GM18951 (cell line): ENCODE measurements around the gene IMP3.

Experiments used
- POLR2A ChIP-seq: IDR thresholded peaks from 4 replicates; pipeline ENCODE4 v1.6.1; 2011; ENCODE audit warnings: mild to moderate bottlenecking; ENCODE audit not compliant: insufficient read length, insufficient read depth; ENCODE audit errors: extremely low read depth
- in situ Hi-C: fragments of 300-500 bp; cut with MboI; formaldehyde crosslinking; loops from one replicate; pipeline ENCODE4 v1.12.0; 2022; ENCODE audit warnings: low sequenced_read_pairs, mixed read lengths, inconsistent platforms; ENCODE audit not compliant: unreplicated experiment

Gene IMP3

DNA sequence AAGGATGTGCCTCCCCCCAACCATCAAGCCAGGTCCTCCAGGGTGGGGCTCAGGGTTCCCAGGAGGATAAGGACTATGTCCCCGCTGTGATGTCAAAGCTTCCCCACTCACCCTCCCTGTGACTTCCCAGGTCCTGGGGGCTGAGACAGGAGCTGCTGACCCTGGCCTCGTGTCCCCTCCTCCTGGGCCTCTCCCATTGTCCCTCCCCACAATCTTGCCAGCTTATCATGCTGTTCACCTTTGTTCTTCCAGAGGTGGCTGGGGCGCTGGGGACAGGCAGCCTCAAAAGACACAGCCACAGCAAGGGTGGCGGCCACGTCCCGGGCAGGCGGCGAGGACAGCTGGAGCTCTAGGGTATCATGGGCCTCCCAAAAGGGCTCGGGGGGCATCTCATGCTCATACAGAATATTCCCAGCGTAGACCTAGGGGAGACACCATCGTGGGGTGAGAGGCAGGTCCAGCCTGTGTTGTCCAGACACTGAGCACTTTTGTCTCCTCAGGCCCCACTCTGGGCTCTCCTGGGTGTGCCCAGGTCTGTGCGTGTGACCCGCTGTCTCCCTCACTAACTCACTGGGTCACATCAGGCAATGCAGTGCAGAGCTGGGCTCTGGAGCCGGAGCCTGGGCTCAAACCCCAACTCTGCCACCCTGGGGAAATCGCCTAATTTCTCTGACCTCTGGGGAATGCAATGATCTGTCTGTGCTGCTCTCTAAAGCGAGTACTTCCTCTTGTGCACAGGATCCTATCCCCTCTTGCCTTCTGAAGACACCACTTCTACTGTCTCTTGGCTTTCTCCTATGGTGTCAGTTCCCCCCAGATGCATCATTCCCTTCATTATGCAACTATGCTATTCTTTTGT, 37.7 kb upstream of the IMP3 start:
- in situ Hi-C loops = no loop called here

DNA sequence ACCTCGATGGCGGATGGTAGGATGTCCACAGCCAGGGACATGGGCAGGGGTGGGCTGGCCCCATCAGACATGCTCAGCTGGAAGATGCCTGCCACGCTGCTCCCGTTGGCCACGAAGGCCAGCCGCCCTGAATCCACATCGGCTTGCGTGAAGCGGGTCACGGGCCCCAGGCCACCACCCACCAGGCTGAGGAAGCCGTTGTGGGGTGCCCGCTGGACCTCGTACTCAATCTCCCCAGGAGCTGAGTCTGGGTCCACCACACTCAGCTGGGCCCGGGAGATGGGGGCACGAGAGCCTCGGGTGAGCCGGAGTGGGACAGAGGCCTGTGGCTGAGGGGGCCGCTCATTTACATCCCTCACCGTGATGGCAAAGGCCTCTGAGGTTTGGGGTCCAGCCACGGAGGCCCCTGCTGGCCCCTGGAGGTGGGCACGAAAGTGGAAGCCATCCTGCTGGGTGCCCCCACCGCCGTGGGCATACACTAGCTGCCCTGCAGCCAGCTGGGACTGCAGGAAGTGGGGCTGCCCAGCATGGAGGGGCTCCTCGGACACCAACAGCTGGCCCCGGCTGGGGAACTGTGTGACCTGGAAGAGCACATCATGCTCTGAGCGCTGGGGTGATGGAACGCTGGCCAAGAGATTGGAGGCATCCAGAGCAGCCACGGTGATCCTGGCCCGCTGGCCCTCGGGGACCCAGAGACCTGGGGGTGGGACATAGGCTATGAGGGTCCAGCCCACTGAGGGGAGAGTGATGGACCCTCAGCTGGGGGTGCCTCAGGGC, 36.9 kb upstream of the IMP3 start:
- TF ChIP-seq POLR2A = no peak
- in situ Hi-C loops = no loop called here

More for the DNA sequence above, 37.7 kb upstream of the IMP3 start:
- no peak for TF ChIP-seq POLR2A

DNA sequence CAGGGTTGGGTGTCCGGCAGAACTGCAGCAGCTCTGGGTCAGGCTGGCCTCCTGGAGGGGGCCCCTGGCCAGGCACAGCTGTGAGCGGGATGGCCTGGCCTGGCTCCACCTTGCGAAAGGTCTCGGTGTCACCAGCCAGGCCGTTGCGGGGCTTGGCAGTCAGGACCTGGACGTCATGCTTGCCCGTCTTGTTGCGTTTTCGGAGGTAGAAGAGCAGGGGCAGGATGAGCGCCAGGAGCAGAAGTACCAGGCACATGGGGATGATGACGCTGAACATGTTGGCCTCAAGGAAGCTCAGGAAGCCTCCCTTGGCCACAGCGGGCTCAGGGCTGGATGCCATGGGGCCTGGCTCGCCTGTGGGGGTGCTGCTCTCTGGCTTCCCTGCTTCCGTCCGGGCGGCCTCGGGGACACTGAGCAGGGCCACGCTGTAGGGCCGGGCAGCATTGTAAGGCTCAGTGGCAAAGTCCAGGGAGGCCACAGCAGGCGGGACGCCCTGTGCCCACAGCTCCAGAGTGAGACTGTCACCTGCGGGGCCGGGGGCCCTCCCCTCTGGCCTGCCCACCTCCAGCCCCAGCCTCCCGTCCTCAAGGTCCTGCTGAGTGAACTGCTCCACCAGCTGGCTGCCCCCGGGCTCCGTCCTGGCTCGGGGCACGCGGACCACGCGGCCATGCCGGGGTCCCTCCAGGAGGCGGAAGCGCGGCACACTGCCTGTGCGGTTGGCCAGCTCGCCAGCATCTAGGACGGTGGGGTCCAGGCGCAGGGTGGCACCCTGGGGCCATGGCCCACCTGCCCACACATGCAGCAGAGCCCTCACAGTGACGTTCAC, 35.8 kb upstream of the IMP3 start:
- in situ Hi-C loops = no loop called here

DNA sequence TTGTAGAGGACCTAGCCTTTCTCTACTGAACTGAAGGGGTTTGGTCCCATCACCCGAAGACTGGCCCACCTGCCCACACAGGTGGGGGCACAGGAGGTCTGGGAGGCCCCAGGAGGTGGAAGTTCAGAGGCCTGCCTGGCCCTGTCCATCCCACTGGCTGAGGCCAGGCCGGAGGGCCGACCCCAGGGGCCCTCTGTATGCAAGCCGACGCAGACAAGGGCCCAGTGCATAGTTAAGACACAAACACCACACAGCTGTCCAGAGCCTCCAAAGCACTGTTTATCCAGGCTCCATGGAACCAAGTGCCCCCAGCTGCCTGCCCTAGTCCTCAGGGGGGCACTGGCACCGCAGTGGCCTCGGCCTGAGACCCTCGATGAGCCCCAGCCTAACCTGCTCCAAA, 34.3 kb upstream of the IMP3 start:
- in situ Hi-C loops = loop anchor here (25.0 kb wide), 1 partner anchor 312 kb away; the partner anchor contains the start of gene MAN2C1
- TF ChIP-seq POLR2A = no peak

More for the DNA sequence above, 35.8 kb upstream of the IMP3 start:
- TF ChIP-seq POLR2A = no peak

DNA sequence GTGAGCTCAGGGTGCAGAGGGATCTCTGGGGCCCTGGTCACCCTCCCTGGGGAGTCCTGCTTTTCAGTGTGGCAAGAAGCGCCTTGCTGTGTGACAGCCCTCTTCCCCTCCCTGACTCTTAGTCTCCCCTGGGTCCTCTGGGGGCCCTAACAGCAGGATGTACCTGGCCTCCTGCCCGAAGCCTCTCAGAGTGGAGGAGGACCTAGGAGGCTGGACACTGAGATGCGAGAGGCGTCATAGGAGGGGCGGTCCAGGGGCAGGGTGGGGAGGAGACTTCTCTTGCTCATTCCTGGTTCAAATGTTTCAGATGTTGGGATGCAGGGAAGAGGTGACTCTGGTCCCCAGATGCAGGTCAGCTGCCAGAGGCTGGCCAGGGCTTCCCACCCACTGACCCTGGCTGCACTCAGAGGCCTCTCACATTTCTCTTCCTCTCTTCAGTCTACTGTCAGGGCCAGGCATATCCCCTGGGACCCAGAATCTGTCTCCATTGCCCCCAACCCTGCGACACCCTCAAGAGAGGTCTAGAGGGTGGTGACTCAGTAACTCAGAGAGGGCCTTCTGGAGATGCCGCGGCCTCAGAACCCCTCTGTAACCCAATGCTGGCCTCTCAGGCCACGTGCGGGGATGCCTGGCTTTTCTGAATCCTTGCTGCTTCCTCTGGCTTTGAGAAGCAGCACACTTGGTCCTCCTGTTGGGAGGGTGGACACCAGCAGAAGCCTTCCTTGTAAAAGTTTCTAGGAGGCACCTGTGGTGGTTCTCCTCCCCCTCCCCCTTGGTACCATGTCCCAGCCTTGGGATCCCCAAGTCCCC, 33.6 kb upstream of the IMP3 start:
- TF ChIP-seq POLR2A = no peak
- in situ Hi-C loops = loop anchor here (25.0 kb wide), 1 partner anchor 311 kb away; the partner anchor contains the start of gene MAN2C1

DNA sequence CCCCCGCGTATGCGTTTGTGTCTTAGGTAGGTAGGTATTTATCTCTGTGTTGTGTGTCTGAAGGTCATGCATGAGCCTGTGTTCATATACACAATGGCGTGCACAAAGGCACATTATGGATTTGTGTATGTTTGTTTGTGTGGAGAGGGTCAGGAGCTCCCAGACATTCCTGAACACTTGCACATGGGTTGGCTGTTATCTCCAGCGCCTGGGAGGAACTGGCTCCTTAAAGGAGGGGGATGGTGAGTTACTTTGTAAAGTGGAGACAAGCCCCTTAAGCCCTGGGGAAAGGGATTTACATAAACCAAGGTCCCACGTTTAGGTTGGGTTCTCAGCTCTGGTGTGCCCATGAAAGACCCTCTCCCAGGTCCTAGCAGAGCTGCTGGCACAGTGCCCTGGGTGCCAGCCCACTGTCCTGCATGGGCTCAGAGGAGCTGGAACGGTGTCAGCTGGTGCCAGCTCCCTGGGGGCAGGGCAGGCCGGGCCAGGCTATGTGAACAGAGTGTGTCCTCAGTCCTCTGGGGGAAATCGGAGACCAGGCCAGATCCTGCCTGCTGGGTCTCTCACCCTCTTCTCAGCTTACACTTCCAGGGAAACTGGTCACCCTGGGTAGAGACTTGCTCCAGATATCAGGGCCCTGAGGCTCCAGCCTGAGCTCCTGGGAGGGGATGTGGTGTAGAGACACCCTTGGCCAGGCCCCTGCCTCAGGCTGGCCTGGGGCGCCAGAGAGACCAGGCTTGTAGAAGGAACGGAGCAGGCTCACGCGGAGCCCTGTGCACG, 32.8 kb upstream of the IMP3 start:
- in situ Hi-C loops = loop anchor here (25.0 kb wide), 1 partner anchor 311 kb away; the partner anchor contains the start of gene MAN2C1
- no peak for TF ChIP-seq POLR2A

DNA sequence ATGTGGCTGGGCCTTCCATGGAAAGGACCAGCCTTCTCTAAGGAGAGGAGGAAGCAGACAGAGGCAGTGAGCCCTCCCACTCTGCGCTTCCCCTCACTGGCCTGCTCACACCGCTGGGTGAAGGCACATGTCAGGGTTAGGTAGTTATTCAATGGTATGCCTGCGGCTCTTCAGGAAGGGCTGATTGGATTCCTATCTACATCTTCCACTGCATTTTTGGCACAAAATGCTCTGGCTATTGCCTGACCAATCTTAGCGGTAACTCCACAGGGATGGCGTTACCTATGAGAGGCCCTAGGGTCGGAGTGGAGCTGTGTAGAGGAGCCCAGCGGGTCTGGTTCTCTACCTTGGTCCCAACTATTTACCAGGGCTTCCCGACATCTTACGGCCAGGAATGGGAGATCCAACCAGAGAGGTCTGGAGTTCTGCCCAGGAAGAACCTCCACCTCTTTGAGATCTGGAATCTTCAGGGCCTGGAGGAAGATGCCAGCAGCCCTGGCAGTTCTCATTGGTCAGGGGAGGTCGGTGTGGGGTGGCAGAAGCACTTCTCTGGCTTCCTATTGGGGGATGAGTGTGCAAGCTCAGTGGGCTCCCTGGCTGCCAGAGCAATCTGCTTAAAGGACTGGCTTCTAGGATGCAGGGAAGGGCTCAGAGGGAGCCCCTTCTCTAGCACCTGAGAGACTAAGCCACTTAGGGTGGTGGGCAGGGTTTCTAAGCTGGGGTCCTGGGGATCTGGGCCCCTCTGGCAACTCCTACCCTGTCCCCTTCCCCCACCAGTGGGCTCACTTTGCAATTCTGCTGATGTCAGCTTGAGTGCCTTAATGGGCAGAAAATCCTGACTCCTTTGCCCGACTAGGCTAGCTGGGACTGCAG, 31.9 kb upstream of the IMP3 start:
- no peak for TF ChIP-seq POLR2A
- in situ Hi-C loops = loop anchor here (25.0 kb wide), 1 partner anchor 310 kb away; the partner anchor contains the start of gene MAN2C1

DNA sequence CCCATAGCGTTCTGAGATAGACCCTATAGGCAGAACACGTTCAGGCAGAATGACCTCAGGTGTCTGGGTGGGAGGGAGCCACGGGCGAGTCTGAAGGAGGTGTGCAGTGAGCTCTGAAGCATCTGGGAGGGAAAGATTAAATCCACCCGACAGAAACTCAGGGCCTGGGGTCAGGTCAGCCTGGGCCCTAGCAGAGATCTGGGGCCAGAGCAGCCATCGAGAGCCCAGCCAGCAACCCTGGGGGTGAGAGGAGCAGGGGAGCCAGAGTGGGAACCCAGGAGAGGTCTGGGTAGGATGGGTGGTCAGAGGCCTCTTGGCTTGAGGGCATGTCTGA, 29.8 kb upstream of the IMP3 start:
- in situ Hi-C loops = loop anchor here (25.0 kb wide), 1 partner anchor 308 kb away; the partner anchor contains the start of gene MAN2C1
- TF ChIP-seq POLR2A = no peak

DNA sequence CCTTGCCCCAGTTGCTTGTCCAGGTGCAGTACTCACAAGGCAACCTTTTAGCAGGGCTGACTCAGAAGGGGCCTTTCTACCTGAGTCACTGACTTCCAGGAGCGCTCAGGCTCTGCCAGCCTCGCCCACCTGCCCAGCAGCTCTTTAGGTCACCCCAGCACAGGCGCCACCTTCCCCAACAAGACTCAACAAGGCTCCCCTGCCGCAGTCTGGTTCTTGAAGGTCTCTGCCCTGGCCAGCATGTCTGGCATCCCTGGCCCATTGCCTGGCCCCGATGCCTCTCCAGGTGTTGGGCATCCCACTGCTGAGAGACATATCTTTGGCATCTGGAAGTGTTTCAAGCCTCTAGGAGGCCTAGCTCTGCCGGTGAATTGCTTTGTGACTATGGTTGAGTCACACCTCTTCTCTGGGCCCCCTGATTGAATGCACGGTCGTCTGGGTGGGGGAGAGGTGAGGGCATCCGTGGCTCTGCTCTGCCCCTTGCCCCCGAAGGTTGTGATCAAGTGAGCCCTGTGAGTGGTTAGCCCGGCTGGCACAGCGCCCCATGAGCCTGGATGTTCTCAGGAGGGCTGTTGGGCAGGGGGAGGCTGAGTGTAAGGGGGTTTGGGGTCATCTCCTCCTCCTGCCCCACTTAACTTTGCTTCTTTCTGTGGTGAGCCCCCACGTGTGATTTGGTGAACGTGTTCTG, 29.3 kb upstream of the IMP3 start:
- in situ Hi-C loops = loop anchor here (25.0 kb wide), 1 partner anchor 307 kb away; the partner anchor contains the start of gene MAN2C1

More for the DNA sequence above, 29.3 kb upstream of the IMP3 start:
- TF ChIP-seq POLR2A = no peak
